ENCODE results near the gene CD63.

GRCh38 chr12:55699471-55700055, 29.2 kb downstream of the CD63 start:
- TF ChIP-seq CTCF (IDR thresholded peaks at IDR 0.05; ENCODE audit: poor library complexity, severe bottlenecking) = no peak
- no peak for TF ChIP-seq EZH2 (IDR thresholded peaks at IDR 0.05; ENCODE audit: borderline replicate concordance, insufficient read depth, low read length, poor library complexity, severe bottlenecking)
- no peak for TF ChIP-seq MXI1 (conservative IDR thresholded peaks at IDR 0.05; ENCODE audit: poor library complexity, severe bottlenecking)
- TF ChIP-seq EP300 (conservative IDR thresholded peaks at IDR 0.05; ENCODE audit: poor library complexity, severe bottlenecking) = no peak
- TF ChIP-seq REST (IDR thresholded peaks at IDR 0.05; ENCODE audit: borderline replicate concordance) = no peak
- no peak for TF ChIP-seq RAD21 (conservative IDR thresholded peaks at IDR 0.05)
- TF ChIP-seq POLR2AphosphoS5 (IDR thresholded peaks at IDR 0.05) = no peak
